GM12878 (cell line): Measurements from ENCODE around the gene STK33.
A peak's percentile ranks its signal among the peaks of the same experiment; 100 is the strongest.

ENCODE experiments used
- CTCF ChIP-seq, 3 experiments: IDR thresholded peaks in 2 of 3; conservative IDR thresholded peaks in 1 of 3; 2 replicates each; pipeline ENCODE4 v1.5.1; 2011; ENCODE audit warnings: low read depth in 3 of 3, low read length in 3 of 3, mild to moderate bottlenecking in 3 of 3, control low read depth in 2 of 3, moderate library complexity in 2 of 3, inconsistent platforms in 1 of 3, mixed read lengths in 1 of 3; ENCODE audit not compliant: control insufficient read depth in 2 of 3, insufficient read depth in 1 of 3; ENCODE audit errors: extremely low read depth in 1 of 3
- ETV6 ChIP-seq, 2 experiments: fragments of 450-650 bp in 1 of 2; IDR thresholded peaks in 1 of 2; conservative IDR thresholded peaks in 1 of 2; 2 replicates each; pipeline ENCODE4 v1.6.1; 2014; ENCODE audit warnings: antibody characterized with exemption in 1 of 2, borderline replicate concordance in 1 of 2, low read depth in 1 of 2, mild to moderate bottlenecking in 1 of 2, moderate library complexity in 1 of 2
- MYC ChIP-seq: IDR thresholded peaks from 2 replicates; pipeline ENCODE4 v1.6.1; 2011; ENCODE audit warnings: mild to moderate bottlenecking, low read length, moderate library complexity, inconsistent platforms; ENCODE audit not compliant: insufficient read depth, insufficient replicate concordance, insufficient read length, severe bottlenecking
- TARDBP ChIP-seq: IDR thresholded peaks from 2 replicates; pipeline ENCODE4 v1.6.1; 2016; ENCODE audit warnings: borderline replicate concordance
- USF2 ChIP-seq: IDR thresholded peaks from 2 replicates; pipeline ENCODE4 v1.6.1; 2011; ENCODE audit warnings: low read depth, low read length, improper control_type of control experiment, borderline replicate concordance
- ZBTB11 ChIP-seq: fragments of 450-650 bp; formaldehyde crosslinking; IDR thresholded peaks from 2 replicates; pipeline ENCODE4 v1.5.0; 2022; ENCODE audit warnings: mild to moderate bottlenecking, missing genetic modification characterization
- ZNF274 ChIP-seq: IDR thresholded peaks from one replicate; pipeline ENCODE4 v1.8.0; 2011; ENCODE audit not compliant: insufficient read length, insufficient read depth

GRCh38 chr11:8564526-8564925 lies 29.5 kb downstream of the STK33 start:
- no peak for TF ChIP-seq ETV6 (conservative IDR thresholded peaks at IDR 0.05 in 1 of 2, IDR thresholded peaks at IDR 0.05 in 1 of 2; ENCODE audit: borderline replicate concordance in 1 of 2, low read depth in 1 of 2)
- no peak for TF ChIP-seq ZNF274
- TF ChIP-seq CTCF (IDR thresholded peaks at IDR 0.05 in 2 of 3, conservative IDR thresholded peaks at IDR 0.05 in 1 of 3; ENCODE audit: control insufficient read depth in 2 of 3, extremely low read depth in 1 of 3, insufficient read depth in 1 of 3, low read depth in 3 of 3, low read length in 3 of 3), result peak in 1 of 3 experiments; percentile 12; a peak in 1 of 6 replicates
- TF ChIP-seq ZBTB11 (CRISPR knock-in tag), result no peak
- no peak for TF ChIP-seq TARDBP
- TF ChIP-seq MYC, result no peak
- no peak for TF ChIP-seq USF2
